GDM1 (cell line): ENCODE measurements around the gene SLC4A8.
"Not testable (repeated sequence)": the region's sequence is repeated elsewhere in the genome, so short reads cannot be mapped to it uniquely, and the experiment has no call there.

Experiments
- DNase-seq: peaks from one replicate; lab custom pipeline; 2025; lab: John Stamatoyannopoulos, UW

The SLC4A8 gene

GRCh38 chr12:51480978-51481377 lies 56.3 kb downstream of the SLC4A8 start:
- DNase-seq, result no peak

GRCh38 chr12:51482929-51483697 lies 58.5 kb downstream of the SLC4A8 start:
- DNase-seq, result no peak

DNA sequence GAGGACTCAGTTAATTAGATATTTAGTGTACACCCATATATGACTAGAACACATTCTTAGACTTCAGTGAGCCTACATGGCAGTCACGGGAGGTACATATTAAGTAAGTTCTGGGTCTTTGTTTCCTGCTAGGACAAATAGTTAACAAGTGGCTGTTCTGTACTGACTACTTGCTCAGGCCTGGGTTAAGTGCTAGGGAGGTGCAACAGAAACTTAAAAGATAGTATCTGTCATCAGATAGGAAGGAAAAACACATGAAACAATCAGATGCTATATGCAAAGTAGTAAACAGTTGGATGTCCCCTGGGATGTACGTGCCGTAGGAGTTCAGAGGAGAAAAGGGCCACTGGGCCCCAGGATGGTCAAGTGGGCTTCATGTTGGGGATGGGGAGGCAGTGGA lies 59.5 kb downstream of the SLC4A8 start:
- DNase-seq, result no peak

GRCh38 chr12:51488281-51488680 lies 63.6 kb downstream of the SLC4A8 start:
- DNase-seq, result no peak

DNA sequence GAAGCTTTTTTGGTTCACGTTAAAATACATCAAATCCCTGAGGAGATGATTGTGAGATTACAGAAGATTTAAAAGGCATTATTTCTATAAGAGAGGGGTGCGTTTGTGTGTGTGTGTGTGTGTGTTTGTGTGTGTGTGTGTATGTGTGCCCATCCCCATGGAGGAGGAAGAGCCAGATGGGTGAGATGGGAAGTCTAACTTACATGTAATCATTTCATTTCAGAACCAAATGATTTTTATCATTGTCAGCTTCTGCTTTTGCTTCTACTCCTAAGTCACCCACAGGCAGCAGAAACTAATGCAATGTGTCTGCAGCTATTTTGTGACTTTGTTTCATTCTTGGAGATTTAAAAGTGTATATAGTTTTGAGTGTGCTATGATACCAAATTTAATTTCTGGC lies 68.7 kb downstream of the SLC4A8 start:
- no peak for DNase-seq

DNA sequence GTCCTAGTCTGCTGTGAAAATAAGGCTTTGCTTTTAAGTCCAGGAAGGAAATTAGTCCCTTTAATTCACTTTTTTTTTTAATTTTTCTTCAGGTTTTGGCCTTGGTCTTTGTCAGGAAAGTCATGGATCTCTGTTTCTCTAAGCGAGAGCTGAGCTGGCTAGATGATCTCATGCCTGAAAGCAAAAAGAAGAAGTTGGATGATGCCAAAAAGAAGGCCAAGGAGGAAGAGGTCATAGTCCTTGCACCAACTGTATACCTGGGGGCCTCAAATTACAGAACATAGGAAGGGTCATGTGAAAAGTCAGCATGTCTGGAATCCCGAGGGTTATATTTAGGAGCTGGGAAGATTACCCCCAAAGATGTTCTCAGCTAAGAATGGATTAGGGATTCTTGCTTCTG lies 72.3 kb downstream of the SLC4A8 start:
- no peak for DNase-seq

- no peak for DNase-seq
Observed at GRCh38 chr12:51504851-51505250, 80.2 kb downstream of the SLC4A8 start.

DNA sequence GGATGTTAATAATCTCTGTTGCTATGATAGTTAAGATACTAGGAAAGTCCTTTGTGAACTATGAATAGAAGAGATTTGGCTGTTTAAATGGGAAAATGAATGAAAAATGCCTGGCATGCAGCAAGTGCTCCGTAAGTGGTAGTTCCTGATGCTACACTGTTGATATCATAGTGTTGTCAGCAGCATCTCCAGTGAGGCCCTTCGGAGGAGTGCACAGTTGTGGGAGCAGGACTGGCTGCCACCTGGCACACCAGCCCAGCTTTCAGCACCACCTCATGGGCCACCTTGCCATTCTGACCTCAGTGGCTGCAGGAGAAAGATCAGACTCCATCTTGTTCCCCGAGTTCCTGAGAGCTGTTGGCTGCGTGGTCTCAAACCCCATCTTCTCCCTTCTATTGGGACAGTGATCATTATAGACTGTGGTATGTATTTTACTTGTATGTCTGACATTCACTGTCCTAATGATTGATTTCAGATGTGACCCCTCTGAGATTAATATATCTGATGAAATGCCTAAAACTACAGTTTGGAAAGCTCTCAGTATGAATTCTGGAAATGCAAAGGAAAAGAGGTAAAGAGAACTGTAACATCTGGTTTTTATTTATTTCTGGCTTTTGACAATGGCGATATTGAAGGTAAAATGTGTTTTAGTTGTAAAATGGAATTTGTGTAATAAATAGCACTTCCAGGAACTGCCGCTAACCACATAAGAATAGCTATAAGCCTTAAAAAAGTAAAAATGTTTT lies 80.9 kb downstream of the SLC4A8 start:
- DNase-seq, result no peak

- no peak for DNase-seq
Observed at GRCh38 chr12:51507178-51507577, 82.5 kb downstream of the SLC4A8 start.

DNA sequence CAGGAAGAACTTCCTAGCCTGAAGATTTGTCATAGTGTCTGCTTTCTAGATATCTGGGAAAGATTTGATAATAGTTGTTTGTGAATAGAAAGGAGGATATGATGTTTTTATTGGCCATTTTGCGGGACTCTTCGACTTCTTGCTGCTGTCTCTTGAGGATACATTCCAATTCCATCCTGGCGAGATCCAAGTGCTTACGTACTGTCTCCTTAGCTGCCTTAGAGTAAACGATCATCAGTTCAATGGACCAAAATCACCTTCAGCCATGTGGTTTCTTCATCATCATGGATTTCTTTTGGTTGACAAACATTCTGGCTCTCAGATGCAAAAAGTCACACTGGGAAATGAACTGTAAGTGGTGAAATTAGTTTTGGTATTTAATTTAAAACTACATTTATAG lies 83.7 kb downstream of the SLC4A8 start:
- no peak for DNase-seq

GRCh38 chr12:51511546-51512260 lies 87.1 kb downstream of the SLC4A8 start:
- DNase-seq, result no peak

GRCh38 chr12:51512438-51512837 lies 87.8 kb downstream of the SLC4A8 start:
- DNase-seq, result no peak

- not testable (repeated sequence) for DNase-seq
Observed at GRCh38 chr12:51515037-51515436, 90.4 kb downstream of the SLC4A8 start.

DNA sequence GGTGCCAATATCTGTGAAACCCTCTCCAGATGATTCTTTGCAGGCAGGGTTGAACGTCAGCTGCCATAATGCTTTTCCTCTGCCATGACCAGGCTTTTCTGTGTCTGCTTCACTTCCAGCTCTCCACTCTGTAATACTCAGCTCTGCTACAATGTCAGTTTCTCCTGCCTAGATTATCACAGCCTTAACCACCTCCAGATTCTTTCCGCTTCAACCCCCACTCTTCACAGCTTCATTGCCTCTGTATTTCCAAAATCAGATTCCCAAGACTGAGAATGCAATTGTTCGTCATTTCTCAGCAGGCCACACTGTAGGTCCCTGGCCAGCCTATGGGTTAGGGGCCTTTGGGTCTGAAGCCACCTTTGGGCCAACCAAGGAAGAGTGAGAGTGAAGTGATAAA lies 92.7 kb downstream of the SLC4A8 start:
- no peak for DNase-seq

GRCh38 chr12:51517800-51518199 lies 93.2 kb downstream of the SLC4A8 start:
- no peak for DNase-seq

GRCh38 chr12:51519755-51520154 lies 95.1 kb downstream of the SLC4A8 start:
- no peak for DNase-seq

DNA sequence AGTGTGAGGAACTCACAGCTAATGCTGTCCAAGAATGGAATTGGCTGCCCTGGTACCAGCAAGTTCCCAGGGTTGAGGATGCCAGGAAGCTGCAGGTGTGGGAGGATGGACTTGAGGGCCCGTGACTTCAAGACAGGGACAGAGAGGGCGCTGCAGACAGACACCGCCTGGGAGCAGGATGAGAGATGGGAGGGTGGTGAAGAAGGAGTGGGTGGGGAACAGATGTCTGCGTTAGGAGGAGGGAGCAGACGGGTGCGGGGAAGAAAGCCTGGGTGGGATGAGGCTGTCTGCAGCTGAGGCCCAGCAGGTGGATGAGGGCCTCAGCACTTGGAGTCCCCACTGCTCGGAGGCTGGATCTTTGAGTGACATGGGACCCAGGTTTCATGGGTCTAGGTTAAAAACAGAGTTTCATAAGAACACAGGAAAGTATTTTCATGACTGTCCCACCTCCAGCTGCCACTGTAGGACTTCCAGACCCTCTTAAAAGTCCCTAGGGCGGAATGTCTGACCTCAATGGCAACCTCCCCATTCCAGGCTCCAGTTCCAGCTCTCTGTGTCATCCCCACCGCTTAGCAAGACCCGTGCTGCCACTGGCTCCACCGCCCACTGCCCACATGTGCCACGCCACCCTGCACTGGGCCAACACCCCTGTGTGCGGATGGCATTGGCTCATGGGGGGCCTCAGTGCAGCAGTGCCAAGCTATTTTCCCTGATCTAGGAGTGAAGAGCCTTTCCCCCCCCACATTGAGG lies 96.1 kb downstream of the SLC4A8 start:
- DNase-seq, result no peak

- no peak for DNase-seq
Observed at GRCh38 chr12:51521554-51522276, 97.1 kb downstream of the SLC4A8 start.

DNA sequence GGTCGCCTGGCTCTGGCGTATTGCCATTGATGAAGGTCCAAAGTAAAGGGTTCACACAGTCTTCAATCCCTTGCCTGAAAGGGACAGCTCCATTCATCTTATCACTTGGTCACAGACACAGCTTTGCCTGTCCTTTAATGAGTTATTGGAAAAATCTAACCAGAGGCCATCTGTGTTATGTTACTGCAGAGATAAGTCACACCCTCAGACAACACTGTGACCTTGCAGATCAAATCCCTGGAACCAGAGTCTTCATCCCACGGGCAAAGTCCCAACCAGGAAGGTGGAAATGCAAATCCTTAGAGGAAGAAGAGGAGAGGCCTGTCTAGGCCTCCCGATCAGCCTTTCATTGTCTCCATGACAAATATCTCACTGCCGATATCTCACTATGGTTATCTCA lies 98.1 kb downstream of the SLC4A8 start:
- no peak for DNase-seq

DNA sequence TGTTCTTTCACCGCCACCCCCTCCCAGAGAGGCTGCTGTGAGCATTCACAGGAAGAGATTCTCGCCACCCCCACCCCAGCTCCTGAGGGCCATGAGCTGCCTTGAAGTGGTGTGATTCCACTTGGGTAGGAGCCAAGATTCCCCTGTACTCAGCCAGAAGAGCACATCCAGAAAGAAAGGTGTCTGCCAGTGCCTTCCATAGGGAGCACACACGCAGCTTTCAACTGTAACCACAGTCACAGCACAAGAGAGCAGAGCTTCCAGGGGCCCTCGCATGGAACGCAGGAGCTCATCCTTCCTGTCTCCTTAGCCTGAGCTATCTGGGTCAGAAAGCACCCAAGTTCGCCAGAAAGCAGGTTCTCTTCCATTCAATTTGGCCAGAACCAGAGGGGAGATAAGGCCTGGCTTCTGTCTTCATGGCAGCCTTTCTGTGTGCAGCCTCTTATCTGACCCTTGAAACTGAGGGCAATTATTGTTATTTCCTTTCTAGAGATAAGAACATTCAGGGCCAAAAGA lies 99.8 kb downstream of the SLC4A8 start:
- no peak for DNase-seq

GRCh38 chr12:51525518-51525917 lies 100.9 kb downstream of the SLC4A8 start:
- no peak for DNase-seq
